Fibroblast of skin of left biceps (primary cell): ENCODE measurements around the gene CYRIA.

Experiments
- DNase-seq, 2 experiments: peaks; one replicate each; pipeline ENCODE4 v3.0.0-alpha.2; 2013; ENCODE audit warnings: low read depth in 2 of 2

The CYRIA gene

DNA sequence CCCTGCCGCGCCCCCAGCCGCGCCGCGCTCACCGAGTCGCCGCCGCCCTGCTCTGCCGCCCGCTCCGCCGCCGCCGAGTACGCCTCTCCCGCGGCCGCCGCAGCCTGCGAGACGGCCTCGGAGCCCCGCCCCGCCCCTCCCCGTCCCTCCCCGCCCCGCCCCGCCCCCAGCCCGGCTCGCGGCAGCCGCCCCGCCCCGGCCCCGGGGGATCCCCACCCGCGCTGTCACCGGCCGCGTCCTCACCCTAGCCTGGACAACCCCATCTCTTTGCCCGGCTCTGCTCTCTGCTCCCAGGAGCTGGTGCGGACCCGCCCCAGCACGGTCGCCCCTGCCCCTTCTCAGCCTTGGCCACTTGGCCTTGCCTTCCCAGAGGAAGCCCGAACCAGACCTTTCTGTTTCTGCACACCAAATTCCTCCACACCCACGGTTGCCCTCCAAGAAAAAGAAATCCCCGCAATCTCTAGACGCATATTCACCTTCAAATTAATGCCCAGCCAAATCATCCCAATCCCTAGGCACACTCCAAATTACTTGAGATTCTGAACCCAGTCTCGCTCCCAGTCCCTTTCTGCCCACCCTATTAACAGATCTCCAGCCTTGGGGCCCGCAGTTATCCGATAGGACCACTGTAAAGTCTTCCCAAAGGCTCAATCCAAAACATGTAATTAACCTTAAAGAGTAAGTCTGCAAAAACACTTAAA is at the start of gene CYRIA:
Gene CYRIA, minus strand, starts transcription at position 87 of the 701 bp plus-strand sequence. CDS start 77,715 bp downstream, outside the sequence.
- DNase-seq: no peak

DNA sequence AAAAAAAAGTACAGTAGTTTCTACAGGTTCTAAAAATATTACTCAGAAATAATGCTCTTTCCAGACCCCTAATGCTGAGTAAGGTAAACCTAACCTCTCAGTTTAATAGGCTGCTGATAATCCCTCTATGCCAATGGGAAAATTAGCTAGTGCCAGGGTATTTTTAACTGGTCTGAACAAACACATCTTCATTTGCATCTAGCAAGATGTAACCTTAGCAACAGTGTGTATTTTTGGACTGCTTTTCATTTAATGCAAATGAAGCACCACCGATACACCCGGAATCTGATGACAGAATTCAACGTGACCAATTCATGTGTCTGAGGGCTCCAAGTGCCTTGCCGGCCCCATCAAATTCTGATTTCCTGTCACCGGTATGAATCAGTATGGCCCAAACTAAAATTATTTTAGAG is 47.4 kb upstream of the CYRIA start:
- DNase-seq: no peak

DNA sequence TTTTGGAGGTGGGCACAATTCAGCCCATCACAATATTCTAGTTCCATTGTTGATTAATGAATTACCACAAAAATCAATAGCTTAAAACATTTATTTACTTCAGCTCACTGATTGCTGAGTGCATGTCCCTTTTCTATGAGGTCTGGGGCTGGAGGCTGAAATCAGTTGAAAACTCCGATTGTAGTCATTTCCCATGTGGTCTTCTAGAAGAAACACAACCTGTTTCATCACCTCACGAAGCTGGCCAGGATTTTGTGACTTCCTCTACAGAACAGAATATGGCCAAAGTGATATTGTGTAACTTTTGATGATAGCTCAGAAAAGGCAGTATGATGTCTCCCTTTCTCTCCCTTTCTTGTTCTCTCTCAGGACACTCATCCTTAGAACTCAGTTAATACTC is 44.1 kb upstream of the CYRIA start:
- no peak for DNase-seq

DNA sequence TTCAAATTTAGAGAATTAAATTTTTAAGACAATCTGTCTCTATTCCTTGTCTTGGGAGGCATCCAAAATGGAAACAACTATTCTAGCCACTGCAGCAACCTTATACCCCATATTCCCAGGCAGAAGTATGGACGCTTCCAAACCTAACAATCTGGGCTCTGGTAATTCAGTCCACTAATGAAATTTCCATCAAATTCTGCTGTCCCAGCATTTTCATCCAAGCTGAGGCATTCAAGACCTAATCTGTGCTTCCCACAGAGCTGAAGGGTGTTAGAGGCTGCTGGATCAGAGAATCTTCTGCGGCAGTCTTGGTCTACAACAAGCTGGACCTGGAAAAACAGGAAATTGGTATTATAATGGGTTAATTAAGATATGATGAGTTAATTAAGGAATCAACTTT is 42.5 kb upstream of the CYRIA start:
- DNase-seq: no peak

DNA sequence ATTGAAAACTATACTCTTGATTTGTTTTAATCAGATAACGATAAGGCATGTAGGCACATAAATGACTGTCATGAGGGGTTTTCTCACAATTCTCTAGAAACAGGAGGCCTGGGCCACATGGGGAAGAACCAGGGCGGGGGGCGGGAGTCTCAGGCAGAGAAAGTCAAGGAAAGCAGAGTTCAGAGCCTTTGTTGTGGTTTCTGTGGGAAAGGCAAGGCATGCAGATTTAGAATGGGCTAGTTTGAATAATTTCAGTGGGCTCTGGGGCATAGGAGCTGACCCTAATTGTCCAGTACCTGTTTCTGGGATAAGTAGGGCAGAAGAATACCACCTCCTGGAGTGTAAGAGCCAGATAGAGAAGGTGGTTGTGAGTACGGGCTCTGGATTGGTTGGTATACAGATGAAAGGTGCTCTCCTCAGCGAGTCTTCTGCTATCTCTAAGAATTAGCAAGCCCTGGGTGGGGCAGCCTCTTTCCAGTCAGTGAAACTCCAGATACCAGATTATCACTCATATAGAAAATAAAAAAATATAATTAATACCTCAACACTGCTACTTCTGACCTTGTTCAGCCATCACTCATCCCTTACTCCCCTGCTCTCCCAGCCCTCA is 41.5 kb upstream of the CYRIA start:
- no peak for DNase-seq

DNA sequence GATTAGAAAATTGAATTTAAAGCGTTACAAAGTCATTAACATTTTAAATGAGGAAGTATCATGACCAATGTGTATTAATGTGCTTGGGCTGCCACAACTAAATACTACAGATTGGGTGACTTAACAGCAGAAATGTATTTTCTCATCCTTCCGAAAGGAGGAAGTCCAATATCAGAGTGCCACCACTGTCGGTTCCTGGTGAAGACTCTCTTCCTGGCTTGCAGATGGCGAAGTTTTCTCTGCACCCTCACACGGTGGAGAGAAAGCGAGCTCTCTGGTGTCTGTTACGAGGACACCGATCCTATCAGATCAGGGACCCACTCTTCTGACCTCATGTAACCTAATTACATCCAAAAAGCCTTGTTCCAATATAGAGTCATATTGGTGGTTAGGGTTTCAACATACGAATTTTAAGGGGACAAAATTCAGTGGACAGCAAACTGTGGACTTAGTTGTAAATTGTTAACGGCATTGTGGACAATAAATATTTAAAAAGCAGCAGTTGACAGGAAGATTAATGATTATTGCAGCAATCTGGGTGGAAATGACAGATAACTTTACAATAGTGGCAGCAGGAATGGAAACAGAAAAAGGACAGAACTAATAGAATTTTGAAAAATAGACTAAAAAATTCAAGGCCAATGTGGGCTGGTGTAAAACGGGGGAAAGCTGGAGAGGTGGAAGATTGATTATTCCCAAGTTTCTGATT is 35.1 kb upstream of the CYRIA start:
- no peak for DNase-seq

DNA sequence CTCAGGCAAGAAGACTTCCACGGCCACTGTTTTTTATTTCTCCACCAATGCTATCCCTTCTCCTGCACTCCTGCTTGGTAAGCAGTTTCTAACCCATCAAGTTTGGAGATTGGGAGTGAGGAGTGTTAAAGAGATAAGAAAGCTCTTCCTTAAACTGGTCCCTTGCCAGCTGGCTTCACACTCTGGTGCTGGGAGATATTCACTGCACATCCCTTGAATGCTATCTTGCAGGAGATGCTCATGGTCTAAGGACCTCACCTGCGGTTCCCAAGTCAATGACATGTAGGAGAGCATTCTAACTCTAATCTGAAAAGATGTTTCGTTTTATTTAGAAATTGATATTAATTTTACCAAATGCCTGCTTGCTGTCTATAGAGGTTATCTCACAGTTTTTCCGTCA is 28.2 kb upstream of the CYRIA start:
- no peak for DNase-seq

DNA sequence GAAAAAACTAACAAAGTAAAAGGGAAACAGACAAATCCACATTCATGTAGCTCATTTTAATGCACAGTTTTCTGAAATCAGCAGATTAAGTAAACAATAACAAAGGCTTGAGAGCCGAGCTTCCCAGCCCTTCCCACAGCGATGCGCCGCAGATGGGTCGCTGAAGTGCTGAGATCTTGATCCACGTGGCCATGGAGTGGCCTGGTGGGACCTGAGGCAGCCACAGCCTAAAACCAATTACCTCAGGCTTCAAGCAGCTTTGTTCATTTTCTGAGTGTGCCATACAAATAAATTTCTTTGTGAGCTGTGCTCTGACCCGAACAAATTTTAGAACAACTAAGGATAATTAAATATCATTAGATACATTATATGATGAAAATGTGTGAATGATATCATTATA is 25.6 kb upstream of the CYRIA start:
- no peak for DNase-seq

DNA sequence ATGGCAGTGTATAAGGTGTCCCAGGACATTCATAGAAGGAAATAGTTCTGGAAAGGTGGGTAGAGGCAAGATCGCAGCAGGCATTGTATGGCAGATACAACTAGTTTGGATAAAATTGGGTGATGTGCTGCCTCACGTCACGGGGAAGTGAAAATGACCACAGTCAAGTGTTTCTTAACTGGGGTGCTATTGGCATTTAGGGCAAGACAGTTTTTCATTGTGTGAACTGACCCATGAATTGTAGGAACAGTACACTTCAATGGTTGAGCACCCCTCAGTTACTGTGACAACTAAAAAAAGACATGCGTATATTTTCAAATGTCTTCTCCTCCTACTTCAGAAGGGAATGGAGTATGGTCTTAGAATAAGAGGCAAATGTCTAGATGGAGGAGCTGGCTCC is 22.3 kb upstream of the CYRIA start:
- DNase-seq: no peak

DNA sequence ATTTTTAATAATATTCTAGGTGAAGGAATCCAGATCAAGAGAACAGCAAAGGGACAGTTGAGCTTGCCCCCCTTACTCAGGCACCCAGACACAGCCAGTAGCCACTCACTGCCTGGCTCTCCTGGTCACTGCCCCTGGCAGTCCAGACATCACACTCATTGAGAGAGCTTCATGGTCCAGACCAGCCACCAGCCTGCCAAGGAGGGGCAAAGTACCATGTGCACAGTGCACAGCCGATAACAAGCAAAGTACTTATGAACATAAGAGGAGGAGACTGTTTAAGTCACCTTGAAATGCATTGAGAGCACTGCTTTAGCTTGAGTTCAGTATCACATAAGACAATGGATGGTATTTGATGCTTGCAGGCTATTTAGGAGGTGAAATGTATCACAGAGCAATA is 21.6 kb upstream of the CYRIA start:
- no peak for DNase-seq

DNA sequence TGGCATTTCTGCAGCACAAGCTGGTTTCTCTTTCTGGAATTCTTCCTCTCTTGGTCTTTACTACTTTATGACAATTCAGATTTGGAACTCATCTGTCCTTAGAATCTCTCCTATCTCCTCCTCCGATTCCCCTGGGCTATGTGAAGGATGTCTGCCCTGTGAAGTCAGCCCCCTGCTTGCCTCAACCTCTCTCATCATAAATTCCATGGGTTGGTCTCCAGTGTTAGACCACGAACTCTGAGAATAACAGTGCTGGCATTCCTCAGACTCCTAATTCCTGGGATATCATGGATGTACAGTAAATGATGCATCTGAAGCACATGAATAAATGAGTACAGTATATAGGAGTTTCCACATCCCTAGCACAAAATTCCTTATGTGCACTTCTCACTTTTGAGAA is 21.0 kb upstream of the CYRIA start:
- DNase-seq: no peak

DNA sequence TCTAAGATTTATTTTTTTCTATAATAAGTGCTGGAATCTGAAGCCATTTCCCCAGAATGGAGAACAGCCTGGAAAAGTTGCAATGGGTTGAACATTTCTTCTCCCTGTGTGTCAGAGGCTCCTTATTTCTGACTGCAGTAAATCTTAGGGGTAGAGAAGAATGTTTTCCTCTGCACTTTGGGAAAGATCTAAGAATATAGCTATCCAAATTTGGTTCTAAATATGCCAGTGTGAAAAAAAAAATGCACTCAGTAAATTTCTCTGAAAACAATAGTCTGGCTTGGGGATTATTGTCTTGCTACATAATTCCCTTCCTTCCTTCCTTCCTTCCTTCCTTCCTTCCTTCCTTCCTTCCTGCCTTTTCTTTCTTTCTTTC is 19.7 kb upstream of the CYRIA start:
- DNase-seq: no peak

DNA sequence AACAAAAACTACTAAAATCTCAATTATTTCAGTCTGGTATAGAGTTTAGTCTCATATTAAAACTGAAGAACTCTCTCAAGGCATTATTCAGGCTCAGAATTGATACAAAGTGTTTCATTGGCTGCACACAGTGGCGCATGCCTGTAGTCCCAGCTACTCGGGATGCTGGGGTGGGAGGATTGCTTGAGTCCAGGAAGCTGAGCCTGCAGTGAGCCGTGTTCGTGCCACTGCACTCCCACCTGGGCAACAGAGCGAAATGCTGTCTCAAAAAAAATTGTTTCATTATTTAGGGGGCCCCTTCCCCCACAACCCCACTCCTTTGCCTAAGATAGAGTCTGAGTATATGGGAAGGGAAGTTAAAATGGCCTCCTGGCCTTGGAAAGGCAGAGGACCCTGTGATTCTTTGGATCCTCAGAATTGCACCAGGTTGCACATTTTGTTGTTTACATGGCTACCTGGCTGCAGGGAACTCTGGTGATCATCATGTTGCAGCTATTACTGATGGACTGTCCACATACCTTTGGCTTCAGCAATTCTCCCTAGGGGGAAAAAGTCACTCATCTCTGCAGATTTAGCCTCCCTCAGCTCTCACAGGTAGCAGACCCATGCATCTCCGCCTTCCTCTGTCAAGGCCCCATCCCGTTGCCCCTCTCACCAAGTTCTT is 19.2 kb upstream of the CYRIA start:
- DNase-seq: no peak

DNA sequence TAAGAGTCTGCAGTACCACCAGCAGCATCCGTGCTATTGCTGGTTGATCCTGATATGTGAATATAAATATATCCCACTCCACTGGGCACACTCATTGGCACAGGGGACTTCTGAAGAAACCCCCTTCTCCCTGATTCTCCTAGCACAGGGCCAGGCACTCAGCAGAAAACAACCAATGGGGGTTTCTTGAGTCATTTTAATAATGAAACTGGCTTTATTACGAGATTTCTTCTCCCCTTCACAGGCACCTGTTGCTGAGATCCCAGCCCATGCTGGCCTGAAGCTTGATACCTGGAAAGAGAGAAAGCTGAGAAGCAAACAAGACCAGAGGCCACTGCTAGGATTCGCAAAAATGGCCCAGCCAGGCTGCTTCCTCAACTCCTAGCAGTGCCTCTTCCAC is 17.9 kb upstream of the CYRIA start:
- DNase-seq: no peak

DNA sequence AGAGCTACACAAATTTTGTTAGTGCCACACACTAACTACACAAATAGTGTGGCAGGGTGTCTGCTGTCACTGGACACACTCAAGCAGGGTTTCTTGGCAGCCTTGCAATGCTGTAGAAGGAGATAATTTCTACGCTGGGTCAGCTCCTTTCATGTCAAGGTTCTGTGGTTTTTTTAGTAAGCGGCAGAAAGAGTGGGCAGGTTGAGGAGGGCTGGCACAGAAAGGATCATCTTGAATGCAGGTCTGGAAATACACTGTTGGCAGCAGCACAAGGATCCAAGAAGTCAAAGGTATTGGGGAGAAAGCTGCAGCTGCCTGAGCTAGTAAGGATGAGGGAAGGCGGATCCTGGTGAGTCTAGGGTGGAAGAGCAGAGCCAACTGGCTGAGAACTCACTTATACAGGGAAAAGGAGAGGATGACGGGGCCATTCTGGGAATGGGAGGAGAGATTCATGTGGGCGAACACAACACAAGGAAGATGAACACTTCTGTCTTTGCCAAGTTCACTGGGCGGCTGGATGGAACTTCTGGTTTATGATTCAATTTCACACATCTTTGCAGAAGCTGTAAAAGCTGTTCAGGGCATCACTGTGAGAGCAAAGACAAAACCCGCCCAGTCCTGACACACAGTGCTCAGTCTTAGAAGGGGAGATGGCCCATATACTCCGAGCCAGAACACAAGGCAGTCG is 16.9 kb upstream of the CYRIA start:
- DNase-seq: no peak

DNA sequence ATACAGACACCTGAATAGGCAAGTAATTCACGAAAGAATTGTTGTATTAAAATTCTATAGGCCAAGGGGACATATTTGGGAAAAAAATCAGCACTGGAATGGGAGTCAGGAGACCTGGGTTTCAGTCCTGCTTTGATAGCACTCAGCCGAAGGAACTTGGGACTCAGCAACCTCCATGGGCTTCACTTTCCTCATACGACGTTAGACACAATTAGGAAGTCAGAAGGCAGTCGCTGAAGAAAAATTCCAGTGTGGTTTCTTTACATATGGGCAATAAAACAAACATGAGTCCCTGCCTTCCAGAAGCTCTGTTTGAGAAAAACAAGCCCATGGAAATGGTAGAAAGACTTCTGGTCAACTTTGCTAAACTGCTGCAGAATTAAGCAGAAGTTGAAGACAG is 15.1 kb upstream of the CYRIA start:
- no peak for DNase-seq

DNA sequence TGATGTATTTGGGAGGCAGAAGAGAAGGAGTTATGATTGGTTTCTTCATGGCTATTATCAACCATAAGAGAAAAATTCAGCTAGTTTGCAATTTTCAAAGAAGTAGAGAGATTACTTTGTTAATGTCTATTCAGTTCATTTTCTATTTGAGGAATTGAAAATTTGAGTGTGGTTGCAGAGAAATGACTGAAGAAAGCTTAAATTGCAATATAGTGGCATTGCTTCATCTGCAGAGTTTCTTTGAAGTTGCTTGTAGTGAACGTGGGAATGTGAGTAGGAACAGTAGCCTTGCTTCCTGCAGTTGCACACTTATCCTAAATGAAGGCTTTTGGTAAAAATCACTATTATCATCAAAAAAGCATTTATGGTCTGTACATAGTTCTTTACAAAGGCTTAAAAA is 14.7 kb upstream of the CYRIA start:
- no peak for DNase-seq

DNA sequence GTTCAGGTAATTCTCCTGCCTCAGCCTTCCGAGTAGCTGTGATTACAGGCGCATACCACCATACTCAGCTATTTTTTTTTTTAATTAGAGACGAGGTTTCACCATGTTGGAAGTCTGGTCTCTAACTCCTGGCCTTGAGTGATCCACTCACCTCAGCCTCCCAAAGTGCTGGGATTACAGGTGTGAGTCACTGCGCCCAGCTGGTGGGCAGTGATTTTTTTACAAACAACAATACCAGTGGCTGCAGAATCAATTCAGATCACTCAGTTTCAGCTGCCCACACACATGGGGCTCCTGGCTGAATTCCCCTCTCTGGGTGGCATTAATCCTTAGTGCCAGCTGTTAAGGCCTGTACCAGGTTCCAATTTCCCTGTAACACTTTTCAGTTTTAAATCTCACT is 13.3 kb upstream of the CYRIA start:
- no peak for DNase-seq

DNA sequence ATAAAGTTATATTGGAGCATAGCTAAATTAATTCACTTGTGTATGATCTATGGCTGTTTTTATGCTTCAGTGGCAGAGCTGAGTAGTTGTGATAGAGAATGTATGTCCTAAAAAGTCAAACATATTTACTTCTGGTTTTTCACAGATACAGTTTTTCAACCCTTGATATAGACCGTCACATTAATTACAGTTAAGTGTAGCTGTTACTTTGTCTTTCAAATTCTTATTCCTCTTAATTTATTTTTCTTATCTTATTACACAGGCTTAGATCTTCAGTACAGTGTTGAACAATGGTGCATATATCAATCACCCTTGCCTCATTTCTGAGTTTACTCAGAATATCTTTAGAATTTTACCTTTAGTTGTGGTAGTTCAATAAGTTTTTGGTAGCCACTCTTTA is 12.2 kb upstream of the CYRIA start:
- DNase-seq: no peak

DNA sequence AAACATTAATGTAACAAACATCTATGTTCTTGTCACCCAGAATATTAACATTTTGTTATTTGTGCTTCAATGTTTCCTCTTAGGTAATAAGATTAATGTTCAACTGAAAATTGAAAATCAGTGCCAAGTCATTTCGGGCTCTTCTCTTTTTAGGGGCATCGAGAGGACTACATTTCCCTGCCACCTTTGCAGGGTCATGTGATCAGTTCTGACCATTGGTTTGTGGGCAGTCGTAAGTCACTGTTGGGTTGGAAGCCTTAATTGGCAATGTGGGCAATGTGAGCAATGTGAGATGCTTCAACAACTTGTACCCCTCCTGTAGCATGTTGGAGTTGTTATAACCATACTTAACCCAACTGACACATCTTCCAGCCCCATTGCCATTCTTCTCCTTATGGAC is 10.1 kb upstream of the CYRIA start:
- DNase-seq: no peak

DNA sequence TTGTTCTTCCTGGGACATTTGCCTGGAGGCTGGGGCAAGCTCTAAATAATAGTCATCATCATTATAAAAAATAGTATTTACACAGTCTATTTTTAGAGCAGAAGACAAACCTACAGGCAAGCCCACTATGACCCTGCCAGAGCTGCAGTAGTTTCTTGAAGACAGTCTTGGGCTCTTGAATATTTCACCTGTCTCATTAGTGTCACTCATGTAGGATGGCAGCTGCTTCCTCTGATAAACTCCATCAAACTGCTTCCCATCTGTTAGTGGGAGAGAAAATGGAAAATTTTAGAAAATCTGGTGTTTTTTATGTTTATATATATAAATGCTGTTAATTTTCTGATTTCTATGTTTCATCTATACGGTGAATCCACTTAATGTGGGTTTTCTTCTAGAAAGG is 8.5 kb upstream of the CYRIA start:
- DNase-seq: no peak

DNA sequence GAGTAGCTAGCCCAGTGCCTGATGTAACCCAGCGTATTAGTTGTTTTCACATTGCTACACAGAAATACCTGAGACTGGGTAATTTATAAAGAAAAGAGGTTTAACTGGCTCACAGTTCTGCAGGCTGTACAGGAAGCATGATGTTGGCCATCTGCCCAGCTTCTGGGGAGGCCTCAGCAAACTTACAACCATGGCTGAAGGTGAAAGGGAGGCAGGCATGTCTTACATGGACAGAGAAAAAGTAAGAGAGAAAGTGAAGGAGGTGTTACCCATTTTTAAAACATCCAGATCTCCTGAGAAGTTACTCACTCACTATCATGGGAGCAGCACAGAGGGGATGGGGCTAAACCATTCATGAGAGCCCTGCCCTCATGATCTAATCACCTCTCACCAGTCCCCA is 6.1 kb upstream of the CYRIA start:
- DNase-seq: no peak
